GM12892 (cell line): ENCODE results near the gene LAMA3.

ENCODE experiments used
- DNase-seq: peaks from one replicate; pipeline ENCODE4 v3.0.0; 2011; ENCODE audit not compliant: insufficient read length
- FAIRE-seq: peaks from 2 replicates; lab custom pipeline; 2011; peaks lifted over from hg19 to GRCh38; lab: Jason Lieb, UNC
- POLR2A ChIP-seq: IDR thresholded peaks from 2 replicates; pipeline ENCODE4 v1.6.1; 2011; ENCODE audit warnings: low read depth, low read length, control low read depth
- POLR2AphosphoS5 ChIP-seq: IDR thresholded peaks from 2 replicates; pipeline ENCODE4 v1.6.1; 2011; ENCODE audit warnings: low read depth, low read length, control low read depth
- TAF1 ChIP-seq: IDR thresholded peaks from 2 replicates; pipeline ENCODE4 v1.6.1; 2011; ENCODE audit warnings: low read depth, mild to moderate bottlenecking, control low read depth, low read length, borderline replicate concordance

LAMA3 gene

GRCh38 chr18:23800902-23801301, 111.6 kb downstream of the LAMA3 start:
- DNase-seq (no peak), FAIRE-seq (no peak)
- TF ChIP-seq POLR2AphosphoS5 (no peak), POLR2A (no peak), TAF1 (no peak)

DNA sequence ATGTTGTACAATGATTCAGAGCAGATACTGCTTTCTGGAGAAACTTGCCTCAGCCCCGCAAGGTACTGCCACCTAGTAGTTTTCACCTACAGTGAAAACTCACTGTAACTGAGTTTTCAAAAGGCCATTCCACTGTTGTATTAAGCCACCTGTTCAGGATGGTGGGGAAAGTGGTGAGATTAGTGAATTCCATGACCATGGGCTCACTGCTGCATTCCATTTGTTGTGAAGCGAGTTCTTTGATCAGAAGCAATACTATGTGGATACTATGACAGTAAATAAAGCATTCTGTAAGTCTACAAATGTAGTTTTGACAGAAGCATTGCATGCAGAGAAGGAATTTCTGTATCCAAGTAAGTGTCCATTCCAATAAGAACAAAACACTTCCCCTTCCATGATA, 113.6 kb downstream of the LAMA3 start:
- FAIRE-seq (no peak), DNase-seq (no peak)
- TF ChIP-seq POLR2A (no peak), POLR2AphosphoS5 (no peak), TAF1 (no peak)

GRCh38 chr18:23803755-23804154, 114.5 kb downstream of the LAMA3 start:
- TF ChIP-seq POLR2AphosphoS5 (no peak), POLR2A (no peak), TAF1 (no peak)
- FAIRE-seq (no peak), DNase-seq (no peak)

GRCh38 chr18:23805898-23806297, 116.6 kb downstream of the LAMA3 start:
- FAIRE-seq (no peak), DNase-seq (no peak)
- TF ChIP-seq POLR2A (no peak), POLR2AphosphoS5 (no peak), TAF1 (no peak)

DNA sequence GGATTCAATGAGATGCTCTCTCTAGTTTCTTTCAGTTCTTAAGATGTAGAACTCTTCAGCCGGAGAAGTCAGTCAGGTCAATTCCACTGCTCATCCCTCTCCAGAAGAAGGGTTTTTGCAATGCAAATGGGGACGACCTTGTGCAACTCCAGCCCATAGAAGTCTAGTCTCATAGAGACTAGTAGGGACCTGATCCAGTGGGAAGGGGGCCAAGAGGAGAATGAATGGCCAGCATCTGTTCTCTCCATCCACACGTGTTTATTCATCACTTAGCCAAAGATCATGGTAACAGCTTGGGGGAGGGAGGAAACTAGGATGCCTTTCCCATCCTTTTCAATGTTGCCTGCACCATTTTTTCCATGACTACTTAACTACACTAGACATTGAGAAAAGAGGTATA, 120.2 kb downstream of the LAMA3 start:
- TF ChIP-seq POLR2AphosphoS5 (no peak), POLR2A (no peak), TAF1 (no peak)

GRCh38 chr18:23810396-23810795, 121.1 kb downstream of the LAMA3 start:
- DNase-seq, result no peak
- TF ChIP-seq TAF1 (no peak), POLR2AphosphoS5 (no peak), POLR2A (no peak)
- no peak for FAIRE-seq

More for the DNA sequence above, 120.2 kb downstream of the LAMA3 start:
- DNase-seq, result no peak
- no peak for FAIRE-seq

GRCh38 chr18:23811176-23811575, 121.9 kb downstream of the LAMA3 start:
- no peak for DNase-seq
- FAIRE-seq, result no peak
- no peak for TF ChIP-seq TAF1

GRCh38 chr18:23812546-23813440, 123.5 kb downstream of the LAMA3 start:
- DNase-seq, result no peak
- TF ChIP-seq POLR2AphosphoS5 (no peak), POLR2A (no peak), TAF1 (no peak)
- FAIRE-seq, result no peak

- TF ChIP-seq TAF1 (no peak), POLR2AphosphoS5 (no peak), POLR2A (no peak)
- FAIRE-seq (peak; percentile 44), DNase-seq (no peak)
Observed at GRCh38 chr18:23814991-23815614, 125.8 kb downstream of the LAMA3 start.

GRCh38 chr18:23816021-23816420, 126.8 kb downstream of the LAMA3 start:
- DNase-seq (no peak), FAIRE-seq (no peak)
- TF ChIP-seq POLR2AphosphoS5 (no peak), POLR2A (no peak), TAF1 (no peak)

DNA sequence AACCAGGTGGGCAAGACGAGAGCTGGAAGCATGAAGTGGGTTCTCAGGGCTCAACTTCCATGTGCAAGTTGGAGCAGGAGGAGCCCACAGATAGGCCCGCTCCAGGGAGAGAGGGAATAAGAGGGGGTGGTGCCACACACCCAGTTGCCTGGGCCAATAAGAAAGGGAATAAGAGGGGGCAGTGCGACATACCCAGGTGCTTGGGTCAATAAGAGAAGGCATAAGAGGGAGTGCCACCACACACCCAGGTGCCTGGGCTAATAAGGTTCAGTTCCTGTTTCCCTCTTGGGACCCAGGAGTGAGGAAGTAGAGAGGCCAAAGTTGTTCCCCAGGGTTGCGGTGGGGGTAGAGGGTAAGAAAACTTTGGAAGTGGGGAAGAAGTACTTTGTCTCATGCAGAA, 127.5 kb downstream of the LAMA3 start:
- DNase-seq (no peak), FAIRE-seq (no peak)
- TF ChIP-seq POLR2A (no peak), TAF1 (no peak), POLR2AphosphoS5 (no peak)

GRCh38 chr18:23819001-23819400, 129.7 kb downstream of the LAMA3 start:
- FAIRE-seq (no peak), DNase-seq (no peak)
- TF ChIP-seq TAF1 (no peak), POLR2A (no peak), POLR2AphosphoS5 (no peak)

- TF ChIP-seq POLR2AphosphoS5, result no peak
- no peak for TF ChIP-seq TAF1
- no peak for TF ChIP-seq POLR2A
- DNase-seq, result no peak
- no peak for FAIRE-seq
Observed at GRCh38 chr18:23822590-23823385, 133.5 kb downstream of the LAMA3 start.
